Measurements from ENCODE around the gene IGSF6.
"Not testable (repeated sequence)": the region's sequence is repeated elsewhere in the genome, so short reads cannot be mapped to it uniquely, and the experiment has no call there.

Gene IGSF6

GRCh38 chr16:21630866-21631265 lies 21.5 kb downstream of the IGSF6 start:
- H4K12ac ChIP-seq (ENCODE audit: low read depth, low read length); H2BK12ac ChIP-seq (ENCODE audit: low read length); H3K4me2 ChIP-seq (ENCODE audit: low read length); H3K4me3 ChIP-seq (ENCODE audit: low read depth, low read length); H3K23ac ChIP-seq (ENCODE audit: low read length); H3K79me2 ChIP-seq (ENCODE audit: control insufficient read depth, insufficient read depth, low read length, poor library complexity); H3K27ac ChIP-seq (ENCODE audit: low read depth, low read length); H4K91ac ChIP-seq (ENCODE audit: low read depth, low read length); H3K27me3 ChIP-seq (ENCODE audit: insufficient read depth, low read length); H3K9me3 ChIP-seq (ENCODE audit: insufficient read depth, low read depth, low read length); H4K8ac ChIP-seq (ENCODE audit: low read depth, low read length); H3K14ac ChIP-seq (ENCODE audit: low read length); H3K4ac ChIP-seq (ENCODE audit: low read depth, low read length); H3K79me1 ChIP-seq (ENCODE audit: low read length); H2AFZ ChIP-seq (ENCODE audit: insufficient read depth, low read length, poor library complexity); H3K9ac ChIP-seq (ENCODE audit: low read length); H3K18ac ChIP-seq (ENCODE audit: low read length); H2BK120ac ChIP-seq (ENCODE audit: insufficient read depth, low read length, poor library complexity); H2AK5ac ChIP-seq (ENCODE audit: low read length); H2BK5ac ChIP-seq (ENCODE audit: low read depth, low read length, poor library complexity): not testable (repeated sequence)
- peak; percentile 27 to 82 for DNase-seq
- WGBS (ENCODE audit: extremely low coverage, insufficient coverage, insufficient read length), result no CpG with 5 or more reads among the region's 6 CpGs
- H3K4me1 ChIP-seq (ENCODE audit: control insufficient read depth in 1 of 2, insufficient read depth in 2 of 2, low read length in 2 of 2), result peaks cover 2 to 11% of the 10 kb centered on the region in 2 experiments
- H3K36me3 ChIP-seq (ENCODE audit: control insufficient read depth in 1 of 2, insufficient read depth in 2 of 2, low read length in 2 of 2), result peaks cover 12 to 15% of the 10 kb centered on the region in 2 experiments

GRCh38 chr16:21629616-21630539 lies 22.5 kb downstream of the IGSF6 start:
- H3K4ac ChIP-seq (ENCODE audit: low read depth, low read length); H2BK5ac ChIP-seq (ENCODE audit: low read depth, low read length, poor library complexity); H3K4me2 ChIP-seq (ENCODE audit: low read length); H4K8ac ChIP-seq (ENCODE audit: low read depth, low read length); H3K79me2 ChIP-seq (ENCODE audit: control insufficient read depth, insufficient read depth, low read length, poor library complexity); H2AFZ ChIP-seq (ENCODE audit: insufficient read depth, low read length, poor library complexity); H4K12ac ChIP-seq (ENCODE audit: low read depth, low read length); H3K23ac ChIP-seq (ENCODE audit: low read length); H3K27ac ChIP-seq (ENCODE audit: low read depth, low read length); H3K9me3 ChIP-seq (ENCODE audit: insufficient read depth, low read depth, low read length); H2BK120ac ChIP-seq (ENCODE audit: insufficient read depth, low read length, poor library complexity); DNase-seq; H3K4me3 ChIP-seq (ENCODE audit: low read depth, low read length); H2AK5ac ChIP-seq (ENCODE audit: low read length); H3K27me3 ChIP-seq (ENCODE audit: insufficient read depth, low read length); H3K9ac ChIP-seq (ENCODE audit: low read length); H3K79me1 ChIP-seq (ENCODE audit: low read length): not testable (repeated sequence)
- Histone ChIP-seq H4K91ac (ENCODE audit: low read depth, low read length) (peak overlapping the region; percentile 22), H3K18ac (ENCODE audit: low read length) (peak overlapping the region; percentile 48), H3K36me3 (ENCODE audit: control insufficient read depth in 1 of 2, insufficient read depth in 2 of 2, low read length in 2 of 2) (peaks cover 13 to 16% of the 10 kb centered on the region in 2 experiments), H3K14ac (ENCODE audit: low read length) (peak overlapping the region; percentile 14), H2BK12ac (ENCODE audit: low read length) (peak overlapping the region; percentile 23), H3K4me1 (ENCODE audit: control insufficient read depth in 1 of 2, insufficient read depth in 2 of 2, low read length in 2 of 2) (peaks cover 2 to 11% of the 10 kb centered on the region in 2 experiments)
- no CpG with 5 or more reads among the region's 37 CpGs for WGBS (ENCODE audit: extremely low coverage, insufficient coverage, insufficient read length)

- no peak overlapping the region for H4K12ac ChIP-seq (ENCODE audit: low read depth, low read length)
- H2BK12ac ChIP-seq (ENCODE audit: low read length), result no peak overlapping the region
- WGBS (ENCODE audit: extremely low coverage, insufficient coverage, insufficient read length), result no CpG with 5 or more reads among the region's 5 CpGs
- peaks cover 3% of the 10 kb centered on the region for H3K79me1 ChIP-seq (ENCODE audit: low read length)
- H3K27ac ChIP-seq (ENCODE audit: low read depth, low read length), result no peak overlapping the region
- no peak overlapping the region for H3K14ac ChIP-seq (ENCODE audit: low read length)
- H4K8ac ChIP-seq (ENCODE audit: low read depth, low read length), result no peak overlapping the region
- H3K23ac ChIP-seq (ENCODE audit: low read length), result no peak overlapping the region
- no peak overlapping the region for H3K9ac ChIP-seq (ENCODE audit: low read length)
- peaks cover 14 to 16% of the 10 kb centered on the region in 2 experiments for H3K36me3 ChIP-seq (ENCODE audit: control insufficient read depth in 1 of 2, insufficient read depth in 2 of 2, low read length in 2 of 2)
- H2BK5ac ChIP-seq (ENCODE audit: low read depth, low read length, poor library complexity), result no peak overlapping the region
- no peak overlapping the region for H2AK5ac ChIP-seq (ENCODE audit: low read length)
- H3K79me2 ChIP-seq (ENCODE audit: control insufficient read depth, insufficient read depth, low read length, poor library complexity), result no peaks in the 10 kb centered on the region
- no peak overlapping the region for H2BK120ac ChIP-seq (ENCODE audit: insufficient read depth, low read length, poor library complexity)
- H3K9me3 ChIP-seq (ENCODE audit: insufficient read depth, low read depth, low read length), result peaks cover 3% of the 10 kb centered on the region
- peaks cover 2 to 11% of the 10 kb centered on the region in 2 experiments for H3K4me1 ChIP-seq (ENCODE audit: control insufficient read depth in 1 of 2, insufficient read depth in 2 of 2, low read length in 2 of 2)
- no peak overlapping the region for H3K4ac ChIP-seq (ENCODE audit: low read depth, low read length)
- H3K4me2 ChIP-seq (ENCODE audit: low read length), result no peak overlapping the region
- no peaks in the 10 kb centered on the region for H3K27me3 ChIP-seq (ENCODE audit: insufficient read depth, low read length)
- no peak overlapping the region for H3K18ac ChIP-seq (ENCODE audit: low read length)
- no peak overlapping the region for H4K91ac ChIP-seq (ENCODE audit: low read depth, low read length)
- DNase-seq, result no peak
- H2AFZ ChIP-seq (ENCODE audit: insufficient read depth, low read length, poor library complexity), result no peak overlapping the region
- H3K4me3 ChIP-seq (ENCODE audit: low read depth, low read length), result no peak overlapping the region
These were observed 23.6 kb downstream of the IGSF6 start for GRCh38 chr16:21628772-21629171.

- WGBS (ENCODE audit: extremely low coverage, insufficient coverage, insufficient read length), result no CpG with 5 or more reads among the region's 5 CpGs
- H3K4me1 ChIP-seq (ENCODE audit: control insufficient read depth in 1 of 2, insufficient read depth in 2 of 2, low read length in 2 of 2), result peaks cover 2 to 11% of the 10 kb centered on the region in 2 experiments
These were observed 24.2 kb downstream of the IGSF6 start for GRCh38 chr16:21628121-21628726.

More at GRCh38 chr16:21628121-21628726, 24.2 kb downstream of the IGSF6 start:
- H3K18ac ChIP-seq (ENCODE audit: low read length), result no peak overlapping the region
- no peak overlapping the region for H3K23ac ChIP-seq (ENCODE audit: low read length)
- no peak overlapping the region for H4K8ac ChIP-seq (ENCODE audit: low read depth, low read length)
- H3K14ac ChIP-seq (ENCODE audit: low read length), result no peak overlapping the region
- H3K4ac ChIP-seq (ENCODE audit: low read depth, low read length), result no peak overlapping the region
- H3K27me3 ChIP-seq (ENCODE audit: insufficient read depth, low read length), result no peaks in the 10 kb centered on the region
- H3K79me2 ChIP-seq (ENCODE audit: control insufficient read depth, insufficient read depth, low read length, poor library complexity), result no peaks in the 10 kb centered on the region
- H3K4me2 ChIP-seq (ENCODE audit: low read length), result no peak overlapping the region
- H3K4me3 ChIP-seq (ENCODE audit: low read depth, low read length), result no peak overlapping the region
- H4K91ac ChIP-seq (ENCODE audit: low read depth, low read length), result no peak overlapping the region
- H3K36me3 ChIP-seq (ENCODE audit: control insufficient read depth in 1 of 2, insufficient read depth in 2 of 2, low read length in 2 of 2), result peaks cover 14 to 16% of the 10 kb centered on the region in 2 experiments
- H3K9me3 ChIP-seq (ENCODE audit: insufficient read depth, low read depth, low read length), result peaks cover 3% of the 10 kb centered on the region
- H4K12ac ChIP-seq (ENCODE audit: low read depth, low read length), result no peak overlapping the region
- no peak for DNase-seq
- no peak overlapping the region for H3K9ac ChIP-seq (ENCODE audit: low read length)
- no peak overlapping the region for H3K27ac ChIP-seq (ENCODE audit: low read depth, low read length)
- no peak overlapping the region for H2AFZ ChIP-seq (ENCODE audit: insufficient read depth, low read length, poor library complexity)
- no peak overlapping the region for H2BK5ac ChIP-seq (ENCODE audit: low read depth, low read length, poor library complexity)
- no peak overlapping the region for H2BK120ac ChIP-seq (ENCODE audit: insufficient read depth, low read length, poor library complexity)
- peaks cover 3% of the 10 kb centered on the region for H3K79me1 ChIP-seq (ENCODE audit: low read length)
- no peak overlapping the region for H2BK12ac ChIP-seq (ENCODE audit: low read length)
- no peak overlapping the region for H2AK5ac ChIP-seq (ENCODE audit: low read length)
